ENCODE measurements around the gene DPYD. TPM values are rescaled to one million over a fixed set of nuclear protein-coding genes. Genes with fewer than 3 reads are reported as not detected.

Gene DPYD
- total RNA-seq, 2 experiments from 2014 or later = 34.4 to 35.9 TPM

DNA sequence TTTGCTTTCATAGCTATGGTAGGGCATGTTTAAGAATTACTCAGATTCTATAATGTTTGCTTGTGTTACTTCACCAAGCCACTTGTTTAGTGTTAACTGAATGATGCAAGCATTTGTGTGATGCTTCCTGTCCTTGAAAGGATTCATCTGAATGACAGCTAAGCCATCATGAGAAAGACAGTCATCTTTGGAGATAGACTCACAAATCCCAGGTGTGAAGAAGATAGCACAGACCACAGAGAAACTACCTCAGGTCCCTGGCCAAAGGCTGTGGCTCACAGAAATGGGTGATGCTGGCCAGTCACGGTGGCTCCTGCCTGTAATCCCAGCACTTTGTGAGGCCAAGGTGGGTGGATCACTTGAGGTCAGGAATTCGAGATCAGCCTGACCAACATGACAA, 321.4 kb downstream of the DPYD start:
- Histone ChIP-seq H3K27ac (ENCODE audit: low read depth in 1 of 2, low read length in 2 of 2) (no peak overlapping the region), H3K9me3 (ENCODE audit: control insufficient read depth in 1 of 2, insufficient read depth in 1 of 2, low read length in 2 of 2) (no peaks in the 10 kb centered on the region), H3K27me3 (ENCODE audit: control insufficient read depth in 1 of 2, insufficient read depth in 2 of 2, low read length in 2 of 2) (no peaks in the 10 kb centered on the region), H3K4me3 (ENCODE audit: low read length) (no peak overlapping the region), H3K36me3 (ENCODE audit: insufficient read depth, low read length) (peaks cover 5% of the 10 kb centered on the region), H3K4me1 (ENCODE audit: insufficient read depth, low read length) (no peaks in the 10 kb centered on the region)
- no peak for ATAC-seq (ENCODE audit: poor library complexity)
- Mint-ChIP-seq H3K36me3 (ENCODE audit: low read depth) (peaks cover 12% of the 10 kb centered on the region), H3K4me3 (no peak overlapping the region), H3K9me3 (no peaks in the 10 kb centered on the region), H3K27me3 (no peaks in the 10 kb centered on the region), H3K4me1 (ENCODE audit: low read depth) (no peaks in the 10 kb centered on the region), H3K27ac (no peak overlapping the region)
- no peak for DNase-seq
- ChIA-PET CTCF (no interaction called here), POLR2A (interaction anchor here (0.6 kb wide), 1 partner anchor 114 kb away, joined by 3 read pairs; no protein-coding TSS in a partner anchor)
- intact Hi-C loops (cut with DNase I, micrococcal nuclease) = no loop called here
- TF ChIP-seq, protein P1, sequence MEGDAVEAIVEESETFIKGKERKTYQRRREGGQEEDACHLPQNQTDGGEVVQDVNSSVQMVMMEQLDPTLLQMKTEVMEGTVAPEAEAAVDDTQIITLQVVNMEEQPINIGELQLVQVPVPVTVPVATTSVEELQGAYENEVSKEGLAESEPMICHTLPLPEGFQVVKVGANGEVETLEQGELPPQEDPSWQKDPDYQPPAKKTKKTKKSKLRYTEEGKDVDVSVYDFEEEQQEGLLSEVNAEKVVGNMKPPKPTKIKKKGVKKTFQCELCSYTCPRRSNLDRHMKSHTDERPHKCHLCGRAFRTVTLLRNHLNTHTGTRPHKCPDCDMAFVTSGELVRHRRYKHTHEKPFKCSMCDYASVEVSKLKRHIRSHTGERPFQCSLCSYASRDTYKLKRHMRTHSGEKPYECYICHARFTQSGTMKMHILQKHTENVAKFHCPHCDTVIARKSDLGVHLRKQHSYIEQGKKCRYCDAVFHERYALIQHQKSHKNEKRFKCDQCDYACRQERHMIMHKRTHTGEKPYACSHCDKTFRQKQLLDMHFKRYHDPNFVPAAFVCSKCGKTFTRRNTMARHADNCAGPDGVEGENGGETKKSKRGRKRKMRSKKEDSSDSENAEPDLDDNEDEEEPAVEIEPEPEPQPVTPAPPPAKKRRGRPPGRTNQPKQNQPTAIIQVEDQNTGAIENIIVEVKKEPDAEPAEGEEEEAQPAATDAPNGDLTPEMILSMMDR (IDR thresholded peaks at IDR 0.05) = no peak

DNA sequence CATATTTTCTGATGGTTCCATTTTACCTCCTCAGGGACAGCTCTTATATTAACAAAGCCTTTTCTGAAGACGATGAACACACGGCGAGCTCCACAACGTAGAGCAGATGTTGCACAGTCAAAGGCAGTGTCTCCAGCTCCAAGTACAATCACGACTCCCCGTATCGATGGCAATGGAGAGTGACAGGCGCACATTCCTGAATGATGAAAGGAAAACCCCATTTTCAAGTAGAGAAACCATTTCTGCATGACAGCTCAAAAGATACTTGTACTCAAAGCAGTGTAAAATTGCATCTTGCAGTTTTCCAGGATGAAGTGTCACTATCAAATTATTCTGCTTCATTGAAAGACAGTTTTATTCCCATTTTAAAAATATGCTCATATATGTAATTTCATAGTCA, 327.6 kb downstream of the DPYD start:
- TF ChIP-seq, protein P1 (IDR thresholded peaks at IDR 0.05) = no peak
- no peak for ATAC-seq (ENCODE audit: poor library complexity)
- Histone ChIP-seq H3K27ac (ENCODE audit: low read depth in 1 of 2, low read length in 2 of 2) (no peak overlapping the region), H3K36me3 (ENCODE audit: insufficient read depth, low read length) (peaks cover 36% of the 10 kb centered on the region), H3K4me3 (ENCODE audit: low read length) (no peak overlapping the region), H3K9me3 (ENCODE audit: control insufficient read depth in 1 of 2, insufficient read depth in 1 of 2, low read length in 2 of 2) (no peaks in the 10 kb centered on the region), H3K27me3 (ENCODE audit: control insufficient read depth in 1 of 2, insufficient read depth in 2 of 2, low read length in 2 of 2) (no peaks in the 10 kb centered on the region), H3K4me1 (ENCODE audit: insufficient read depth, low read length) (no peaks in the 10 kb centered on the region)
- POLR2A ChIA-PET = no interaction called here
- H3K27ac Mint-ChIP-seq = no peak overlapping the region
- no peaks in the 10 kb centered on the region for H3K4me1 Mint-ChIP-seq (ENCODE audit: low read depth)
- H3K4me3 Mint-ChIP-seq = no peak overlapping the region
- DNase-seq = no peak
- no peaks in the 10 kb centered on the region for H3K9me3 Mint-ChIP-seq
- no peaks in the 10 kb centered on the region for H3K27me3 Mint-ChIP-seq
- intact Hi-C loops (cut with DNase I, micrococcal nuclease) = no loop called here
- CTCF ChIA-PET = no interaction called here
- peaks cover 64% of the 10 kb centered on the region for H3K36me3 Mint-ChIP-seq (ENCODE audit: low read depth)

DNA sequence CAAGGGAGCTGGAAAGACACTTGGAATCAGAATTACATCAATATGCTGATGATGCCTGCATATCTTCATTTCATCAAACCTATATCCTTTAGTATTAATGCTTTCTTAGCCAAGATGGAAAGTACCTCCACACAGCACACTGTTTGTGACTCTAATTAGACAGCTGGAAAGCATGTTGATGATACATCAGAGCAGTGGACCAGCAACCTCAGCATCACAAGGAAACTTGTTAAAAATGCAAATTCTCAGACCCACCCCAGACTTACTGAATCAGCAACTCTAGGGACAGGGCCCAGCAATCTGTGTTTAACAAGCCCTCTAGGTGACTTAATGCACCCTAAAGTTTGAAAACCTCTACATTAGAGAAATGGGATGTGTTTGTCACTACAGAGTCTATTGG, 332.1 kb downstream of the DPYD start:
- no peaks in the 10 kb centered on the region for H3K27me3 ChIP-seq (ENCODE audit: control insufficient read depth in 1 of 2, insufficient read depth in 2 of 2, low read length in 2 of 2)
- no peaks in the 10 kb centered on the region for H3K9me3 Mint-ChIP-seq
- H3K27me3 Mint-ChIP-seq = no peaks in the 10 kb centered on the region
- no peak for ATAC-seq (ENCODE audit: poor library complexity)
- ChIA-PET POLR2A (no interaction called here), CTCF (no interaction called here)
- H3K4me3 ChIP-seq (ENCODE audit: low read length) = no peak overlapping the region
- intact Hi-C loops (cut with DNase I, micrococcal nuclease) = no loop called here
- H3K36me3 Mint-ChIP-seq (ENCODE audit: low read depth) = peaks cover 85% of the 10 kb centered on the region
- no peak overlapping the region for H3K4me3 Mint-ChIP-seq
- no peaks in the 10 kb centered on the region for H3K4me1 Mint-ChIP-seq (ENCODE audit: low read depth)
- H3K27ac Mint-ChIP-seq = no peak overlapping the region
- DNase-seq = no peak
- peaks cover 29% of the 10 kb centered on the region for H3K36me3 ChIP-seq (ENCODE audit: insufficient read depth, low read length)
- no peaks in the 10 kb centered on the region for H3K4me1 ChIP-seq (ENCODE audit: insufficient read depth, low read length)
- no peaks in the 10 kb centered on the region for H3K9me3 ChIP-seq (ENCODE audit: control insufficient read depth in 1 of 2, insufficient read depth in 1 of 2, low read length in 2 of 2)
- no peak overlapping the region for H3K27ac ChIP-seq (ENCODE audit: low read depth in 1 of 2, low read length in 2 of 2)
- TF ChIP-seq, protein P1 (IDR thresholded peaks at IDR 0.05) = no peak

Measured in CD4-positive, alpha-beta T cell (primary cell).